Bronchial epithelial cell (primary cell): Measurements from ENCODE around the gene REEP6. TPM values are rescaled to one million over a fixed set of nuclear protein-coding genes. Genes with fewer than 3 reads are reported as not detected.
A peak's percentile ranks its signal among the peaks of the same experiment; 100 is the strongest.

Experiments
- DNase-seq: peaks from one replicate; pipeline ENCODE4 v3.0.0-alpha.2; 2010; ENCODE audit warnings: low read depth
- FAIRE-seq: peaks from 2 replicates; lab custom pipeline; 2011; peaks lifted over from hg19 to GRCh38; lab: Jason Lieb, UNC
- H3K27me3 ChIP-seq: 2 replicates; pipeline ENCODE4 v1.5.1; 2011; ENCODE audit warnings: low read length; ENCODE audit not compliant: control insufficient read depth, insufficient read depth
- H3K36me3 ChIP-seq: 2 replicates; pipeline ENCODE4 v1.5.1; 2011; ENCODE audit warnings: low read length; ENCODE audit not compliant: control insufficient read depth, insufficient read depth
- H3K4me3 ChIP-seq: 2 replicates; pipeline ENCODE4 v1.5.1; 2011; ENCODE audit warnings: mild to moderate bottlenecking, low read depth, low read length, control low read depth
- total RNA-seq: library from RNA; depleted of rRNA; stranded (reverse); fragments of >200 nt; gene quantifications from 2 replicates; pipeline ENCODE4 v1.2.1, GENCODE V29; 2014
- TF ChIP-seq, protein P1 (sequence below): IDR thresholded peaks from 2 replicates; pipeline ENCODE4 v1.5.1; 2011; ENCODE audit warnings: mild to moderate bottlenecking, moderate library complexity, low read length, control low read depth, inconsistent platforms; ENCODE audit not compliant: insufficient read depth, severe bottlenecking

The REEP6 gene
- total RNA-seq, 1 donor from 2014 or later: 2.1 TPM

DNA sequence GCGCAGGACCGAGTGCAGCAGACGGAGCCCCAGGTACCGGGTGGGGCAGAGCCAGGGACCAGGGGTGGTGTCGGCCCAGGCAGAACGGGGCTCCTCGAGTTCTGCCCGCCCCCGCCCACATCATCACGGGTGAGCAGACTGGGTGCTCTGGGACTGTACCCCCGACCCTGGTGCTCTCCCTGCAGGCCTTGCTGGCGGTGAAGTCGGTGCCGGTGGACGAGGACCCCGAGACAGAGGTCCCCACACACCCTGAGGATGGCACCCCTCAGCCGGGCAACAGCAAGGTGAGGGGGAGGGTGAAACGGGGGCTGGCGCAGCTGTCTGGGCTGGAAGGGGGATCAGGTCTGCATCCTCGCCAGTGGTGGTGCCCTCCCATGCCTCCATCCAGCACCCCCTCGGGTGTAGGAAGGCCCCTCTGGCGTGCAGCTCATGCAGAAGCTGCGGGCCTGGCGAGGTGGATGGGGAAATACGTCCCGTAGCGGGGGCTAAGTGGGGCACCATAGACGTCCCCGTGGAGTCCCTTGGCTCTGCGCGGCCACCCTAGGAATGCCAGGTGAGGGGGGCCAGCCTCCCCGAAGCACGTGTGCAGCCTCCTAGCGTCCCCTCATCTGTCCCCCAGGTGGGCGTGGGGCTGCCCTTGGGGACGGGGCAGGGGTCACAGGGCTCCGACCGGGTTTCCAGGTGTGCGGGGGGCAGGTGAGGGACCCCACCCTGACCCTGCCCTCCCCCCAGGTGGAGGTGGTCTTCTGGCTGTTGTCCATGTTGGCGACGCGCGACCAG lies 34.7 kb upstream of the REEP6 start:
- Histone ChIP-seq H3K27me3 (peaks cover 21% of the 10 kb centered on the region), H3K4me3 (no peak overlapping the region), H3K36me3 (peaks cover 4% of the 10 kb centered on the region)
- FAIRE-seq (no peak), DNase-seq (no peak)
- TF ChIP-seq, protein P1, sequence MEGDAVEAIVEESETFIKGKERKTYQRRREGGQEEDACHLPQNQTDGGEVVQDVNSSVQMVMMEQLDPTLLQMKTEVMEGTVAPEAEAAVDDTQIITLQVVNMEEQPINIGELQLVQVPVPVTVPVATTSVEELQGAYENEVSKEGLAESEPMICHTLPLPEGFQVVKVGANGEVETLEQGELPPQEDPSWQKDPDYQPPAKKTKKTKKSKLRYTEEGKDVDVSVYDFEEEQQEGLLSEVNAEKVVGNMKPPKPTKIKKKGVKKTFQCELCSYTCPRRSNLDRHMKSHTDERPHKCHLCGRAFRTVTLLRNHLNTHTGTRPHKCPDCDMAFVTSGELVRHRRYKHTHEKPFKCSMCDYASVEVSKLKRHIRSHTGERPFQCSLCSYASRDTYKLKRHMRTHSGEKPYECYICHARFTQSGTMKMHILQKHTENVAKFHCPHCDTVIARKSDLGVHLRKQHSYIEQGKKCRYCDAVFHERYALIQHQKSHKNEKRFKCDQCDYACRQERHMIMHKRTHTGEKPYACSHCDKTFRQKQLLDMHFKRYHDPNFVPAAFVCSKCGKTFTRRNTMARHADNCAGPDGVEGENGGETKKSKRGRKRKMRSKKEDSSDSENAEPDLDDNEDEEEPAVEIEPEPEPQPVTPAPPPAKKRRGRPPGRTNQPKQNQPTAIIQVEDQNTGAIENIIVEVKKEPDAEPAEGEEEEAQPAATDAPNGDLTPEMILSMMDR: no peak

DNA sequence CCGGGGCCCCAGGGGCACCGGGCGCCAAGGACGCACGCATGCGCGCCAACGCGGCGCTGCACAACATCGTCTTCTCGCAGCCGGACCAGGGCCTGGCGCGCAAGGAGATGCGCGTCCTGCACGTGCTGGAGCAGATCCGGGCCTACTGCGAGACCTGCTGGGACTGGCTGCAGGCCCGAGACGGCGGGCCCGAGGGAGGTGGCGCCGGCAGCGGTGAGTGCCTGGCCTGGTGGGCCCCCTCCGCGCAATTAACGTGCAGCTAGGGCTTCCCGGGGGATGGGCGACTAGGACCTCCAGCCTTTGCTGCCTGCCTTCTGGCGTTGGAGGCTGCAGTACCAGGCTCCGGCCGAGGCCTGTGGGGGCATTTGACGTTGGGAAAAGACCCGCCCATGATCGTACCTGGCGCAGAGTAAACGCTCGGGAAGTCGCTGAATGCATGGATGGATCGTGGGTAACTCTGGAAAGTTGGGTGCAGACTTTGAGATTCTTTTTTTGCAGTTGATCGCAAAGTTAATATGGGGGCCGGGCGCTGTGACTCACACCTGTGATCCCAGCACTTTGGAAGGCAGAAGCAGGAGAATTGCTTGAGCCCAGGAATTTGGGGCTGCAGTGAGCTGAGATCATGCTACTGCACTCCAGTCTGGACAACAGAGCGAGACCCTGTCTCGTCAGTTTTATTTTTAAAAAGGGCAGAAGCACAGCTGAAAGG lies 33.8 kb upstream of the REEP6 start:
- peaks cover 13% of the 10 kb centered on the region for H3K27me3 ChIP-seq
- DNase-seq: no peak
- no peak for FAIRE-seq
- TF ChIP-seq, protein P1: peak; percentile 18
- peaks cover 4% of the 10 kb centered on the region for H3K36me3 ChIP-seq
- H3K4me3 ChIP-seq: no peak overlapping the region

DNA sequence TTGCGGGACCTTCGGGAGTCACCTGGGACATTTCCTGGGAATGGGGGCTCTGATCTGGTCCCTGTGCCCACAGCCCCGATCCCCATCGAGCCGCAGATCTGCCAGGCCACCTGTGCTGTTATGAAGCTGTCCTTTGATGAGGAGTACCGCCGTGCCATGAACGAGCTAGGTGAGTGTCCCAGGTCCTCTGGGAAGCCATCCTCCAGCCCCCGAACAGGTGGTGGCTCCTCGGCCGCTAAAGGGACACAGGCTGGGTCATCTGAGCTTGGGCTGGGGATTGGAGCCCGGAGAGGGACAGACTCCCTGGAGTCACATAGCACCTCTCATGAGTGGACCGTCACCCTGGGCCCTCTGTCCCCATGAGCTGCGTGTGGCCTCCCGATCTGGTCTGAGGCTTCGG lies 33.1 kb upstream of the REEP6 start:
- FAIRE-seq: no peak

DNA sequence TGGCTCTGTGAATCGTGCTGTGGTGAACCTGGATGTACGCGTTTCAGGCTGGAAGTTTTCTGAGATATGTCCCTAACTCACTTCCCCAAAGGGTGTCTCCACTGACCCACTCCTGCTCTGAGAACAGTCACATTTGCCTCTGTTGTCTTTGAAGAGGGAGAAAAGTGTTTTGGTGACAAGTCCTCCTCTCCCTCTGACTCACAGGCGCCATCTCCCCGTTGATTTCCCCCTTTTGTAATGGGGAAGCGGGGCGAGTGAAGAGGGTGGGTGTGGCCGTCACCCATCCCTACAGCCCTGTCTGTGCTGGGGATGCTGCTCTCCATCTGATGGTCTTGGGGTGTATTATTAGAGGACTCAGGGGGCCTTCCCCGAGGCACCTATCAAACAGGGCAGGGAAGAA lies 31.5 kb upstream of the REEP6 start:
- Histone ChIP-seq H3K4me3 (no peak overlapping the region), H3K36me3 (peaks cover 4% of the 10 kb centered on the region), H3K27me3 (peaks cover 1% of the 10 kb centered on the region)
- no peak for FAIRE-seq
- TF ChIP-seq, protein P1: no peak
- no peak for DNase-seq

More for the DNA sequence above, 33.1 kb upstream of the REEP6 start:
- no peak for DNase-seq
- H3K27me3 ChIP-seq: peaks cover 7% of the 10 kb centered on the region
- TF ChIP-seq, protein P1: no peak
- peaks cover 4% of the 10 kb centered on the region for H3K36me3 ChIP-seq
- H3K4me3 ChIP-seq: no peak overlapping the region

DNA sequence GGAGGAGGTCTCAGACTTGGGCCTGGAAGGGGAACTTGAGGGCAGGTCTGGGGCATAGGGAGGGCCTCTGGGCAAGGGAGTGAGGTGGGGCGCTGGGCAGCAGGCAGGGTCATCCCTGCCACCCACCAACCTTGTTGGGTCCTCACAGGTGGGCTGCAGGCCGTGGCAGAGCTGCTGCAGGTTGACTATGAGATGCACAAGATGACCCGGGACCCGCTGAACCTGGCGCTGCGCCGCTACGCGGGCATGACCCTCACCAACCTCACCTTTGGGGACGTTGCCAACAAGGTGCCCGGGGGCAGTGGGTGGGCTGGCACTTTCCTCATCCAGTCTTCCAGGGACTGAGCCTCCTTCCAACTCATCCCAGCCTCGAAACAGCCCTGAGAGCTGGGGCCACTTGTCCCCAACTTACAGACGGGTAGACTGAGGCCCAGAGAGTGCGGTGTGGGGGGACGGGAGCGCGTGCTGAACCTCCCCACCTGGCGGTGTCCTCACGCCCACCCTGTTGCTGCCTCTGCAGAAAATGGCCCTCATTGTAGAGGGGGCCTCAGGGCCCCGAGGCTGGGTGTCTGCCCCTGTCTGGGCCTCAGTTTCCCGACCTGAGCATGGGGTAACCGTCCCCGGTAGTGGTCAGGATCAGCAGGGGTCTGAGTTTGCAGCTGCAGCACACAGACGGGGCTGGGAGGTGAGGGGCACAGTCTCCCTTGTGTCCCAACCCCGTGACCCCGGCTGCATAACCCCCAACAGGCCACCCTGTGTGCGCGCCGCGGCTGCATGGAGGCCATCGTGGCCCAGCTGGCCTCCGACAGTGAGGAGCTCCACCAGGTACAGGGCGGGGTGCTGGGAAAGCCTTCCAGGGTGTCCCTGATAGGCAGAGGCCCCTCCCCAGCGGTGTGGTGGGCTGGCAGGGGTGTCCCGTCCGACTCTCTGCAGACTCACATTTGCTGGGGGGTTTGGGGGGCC lies 30.7 kb upstream of the REEP6 start:
- TF ChIP-seq, protein P1: no peak
- DNase-seq (no peak), FAIRE-seq (no peak)
- peaks cover 1% of the 10 kb centered on the region for H3K27me3 ChIP-seq
- peaks cover 4% of the 10 kb centered on the region for H3K36me3 ChIP-seq
- H3K4me3 ChIP-seq: no peak overlapping the region
